Stimulated activated CD4-positive, alpha-beta T cell treated with anti-CD3 and anti-CD28 coated beads, Interleukin-15, amount 100 ng/mL, for 1 hour (primary cell): ENCODE data around the gene EPB41L3.
"Not testable (repeated sequence)": the region's sequence is repeated elsewhere in the genome, so short reads cannot be mapped to it uniquely, and the experiment has no call there.

ENCODE experiments used
- DNase-seq, 2 donors: peaks; one replicate each; pipeline ENCODE4 v3.0.0-alpha.2; 2020; ENCODE audit warnings: low read depth in 1 of 2, low spot score in 1 of 2

The EPB41L3 gene

GRCh38 chr18:5543773-5544389, at the start of gene EPB41L3:
Gene EPB41L3 (minus strand): TSS chr18:5543997. CDS start chr18:5489183, 54,814 bp downstream.
- no peak for DNase-seq

GRCh38 chr18:5588529-5588928, 44.7 kb upstream of the EPB41L3 start:
- DNase-seq: no peak

- DNase-seq: no peak
Measured at GRCh38 chr18:5585653-5586052, 41.9 kb upstream of the EPB41L3 start.

DNA sequence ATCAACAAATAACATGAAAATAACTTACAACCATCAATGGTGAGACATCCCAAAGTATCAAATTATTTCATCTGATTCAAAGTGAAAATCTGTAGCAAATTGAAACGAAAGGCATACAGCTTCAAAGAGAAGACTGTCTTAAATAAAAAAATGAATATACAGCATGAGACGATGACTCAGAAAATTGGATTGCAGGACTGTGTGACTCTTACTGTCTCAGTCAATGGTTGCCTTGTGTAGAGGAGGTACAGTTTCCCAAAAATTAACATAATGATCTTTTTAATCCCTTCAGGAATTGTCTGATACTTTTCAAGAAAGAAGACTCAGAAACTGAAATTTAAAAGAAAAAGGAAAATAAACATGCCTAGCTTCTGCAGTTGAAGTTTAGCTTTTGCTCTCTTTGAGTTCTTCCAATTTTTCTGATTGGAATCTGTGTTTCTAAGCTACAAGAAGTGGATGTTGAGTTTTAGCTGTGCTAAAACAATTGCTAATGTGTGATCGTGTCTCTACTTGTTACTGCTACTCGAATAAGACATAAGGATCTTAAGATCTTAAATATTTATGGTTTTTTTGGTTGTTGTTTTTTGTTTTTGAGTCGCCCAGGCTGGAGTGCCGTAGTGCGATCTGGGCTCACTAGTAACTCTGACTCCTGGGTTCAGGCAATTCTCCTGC, 41.1 kb upstream of the EPB41L3 start:
- no peak for DNase-seq

GRCh38 chr18:5582849-5583681, 39.3 kb upstream of the EPB41L3 start:
- no peak for DNase-seq

GRCh38 chr18:5582076-5582475, 38.3 kb upstream of the EPB41L3 start:
- no peak for DNase-seq

DNA sequence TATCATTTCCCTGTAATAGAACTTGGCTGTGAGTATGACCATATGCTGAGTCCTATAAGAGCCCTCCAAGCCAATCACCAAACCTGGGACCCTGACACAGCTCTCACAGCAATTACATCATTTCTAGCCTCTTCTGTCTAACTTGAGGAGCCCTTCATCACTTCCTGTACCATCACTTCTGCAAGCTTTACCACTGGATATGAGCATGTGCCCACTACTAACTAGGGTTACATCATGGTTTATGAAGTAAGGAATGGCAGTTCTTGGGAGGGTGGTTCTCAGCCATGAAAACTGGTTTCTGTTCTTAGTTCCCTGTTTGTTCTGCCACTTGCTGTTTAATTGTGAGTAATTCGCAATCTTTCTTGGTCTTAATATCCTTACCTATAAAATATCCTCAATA, 31.0 kb upstream of the EPB41L3 start:
- DNase-seq: no peak

GRCh38 chr18:5571666-5572065, 27.9 kb upstream of the EPB41L3 start:
- DNase-seq: no peak

- not testable (repeated sequence) for DNase-seq
Measured at GRCh38 chr18:5570613-5571012, 26.8 kb upstream of the EPB41L3 start.

DNA sequence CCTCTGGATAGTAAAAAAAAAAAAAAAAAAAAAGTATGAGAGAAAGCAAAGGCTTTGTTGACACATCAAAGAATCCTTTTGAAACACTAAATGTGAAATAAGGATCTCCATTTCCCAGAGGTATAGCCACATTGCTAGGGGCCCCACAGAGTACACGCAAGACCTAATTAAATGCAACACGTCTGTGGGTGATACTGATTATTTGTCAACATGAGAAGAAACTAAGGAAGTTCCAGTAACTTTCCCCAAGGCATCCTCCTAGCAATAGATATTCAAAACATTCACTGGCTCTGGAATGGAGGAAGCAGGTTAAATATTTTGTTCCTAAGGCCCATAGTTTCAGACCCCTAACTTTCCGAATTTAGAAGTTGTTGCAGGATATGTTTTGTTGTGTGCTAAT, 24.6 kb upstream of the EPB41L3 start:
- no peak for DNase-seq

DNA sequence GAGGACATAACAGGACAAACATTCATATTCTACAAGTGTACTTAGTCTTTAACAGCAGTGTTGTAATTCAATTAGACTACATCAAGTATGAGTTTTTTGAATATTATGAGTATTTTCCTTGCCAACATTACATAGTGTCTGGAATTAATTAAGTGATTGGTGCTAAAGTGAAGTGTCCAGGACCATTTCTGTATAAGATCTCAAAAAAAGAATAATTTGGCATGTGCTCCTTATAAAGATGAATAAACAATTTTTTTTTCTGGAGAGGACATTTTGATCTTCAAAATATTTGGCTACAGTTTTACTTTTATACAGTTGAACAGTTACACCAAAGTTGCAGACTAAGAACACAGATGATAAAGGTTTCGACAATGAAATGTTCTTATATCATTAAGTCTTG, 15.1 kb upstream of the EPB41L3 start:
- no peak for DNase-seq

DNA sequence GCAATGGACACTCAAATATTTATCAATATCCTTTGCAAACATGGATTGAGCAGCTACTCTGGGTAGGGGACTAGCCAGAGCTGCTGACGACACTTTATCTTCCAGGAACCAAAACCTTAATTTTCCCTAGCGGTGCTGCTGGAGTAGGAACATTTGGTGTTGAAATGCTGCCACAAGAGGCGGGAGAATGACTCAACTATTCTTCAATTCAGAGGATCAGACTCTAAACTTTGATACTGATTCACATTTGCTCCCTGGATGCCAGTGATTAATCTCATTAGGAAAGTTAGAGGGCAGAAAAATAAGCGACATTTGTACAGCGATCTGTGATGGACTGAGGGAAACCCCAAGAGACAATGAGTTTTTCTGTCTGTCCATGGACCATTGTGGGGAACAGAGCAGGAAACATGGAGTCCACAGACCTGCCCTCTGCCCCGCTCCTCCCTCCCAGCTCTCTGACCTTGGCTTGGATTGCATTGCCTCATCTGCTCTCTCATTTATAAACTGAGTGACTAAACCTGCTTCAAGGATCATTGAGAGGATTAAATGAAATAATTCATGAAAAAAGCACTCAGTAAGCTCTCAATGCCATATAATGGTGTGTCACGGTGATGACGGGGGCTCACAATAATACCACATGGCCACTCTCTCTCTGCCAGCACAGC, 12.6 kb upstream of the EPB41L3 start:
- DNase-seq: no peak

DNA sequence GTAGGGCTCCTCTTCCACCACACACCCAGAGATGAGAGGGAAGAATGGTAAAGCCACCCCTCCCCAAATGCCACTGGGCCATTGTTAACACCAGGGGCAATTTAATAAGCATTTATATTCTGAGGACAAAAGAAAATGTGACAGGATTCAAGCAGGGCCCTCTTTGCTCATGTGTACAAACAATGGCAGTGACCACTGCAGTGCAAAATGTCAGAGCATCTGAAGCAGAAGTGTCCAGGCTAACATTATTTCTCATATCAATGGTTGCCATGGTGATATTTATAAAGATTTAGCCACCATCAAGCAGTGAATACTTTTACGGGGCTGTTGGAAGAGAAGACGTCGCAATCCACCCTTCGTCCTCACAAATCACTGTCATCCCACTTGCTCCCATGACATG, 10.8 kb upstream of the EPB41L3 start:
- no peak for DNase-seq

DNA sequence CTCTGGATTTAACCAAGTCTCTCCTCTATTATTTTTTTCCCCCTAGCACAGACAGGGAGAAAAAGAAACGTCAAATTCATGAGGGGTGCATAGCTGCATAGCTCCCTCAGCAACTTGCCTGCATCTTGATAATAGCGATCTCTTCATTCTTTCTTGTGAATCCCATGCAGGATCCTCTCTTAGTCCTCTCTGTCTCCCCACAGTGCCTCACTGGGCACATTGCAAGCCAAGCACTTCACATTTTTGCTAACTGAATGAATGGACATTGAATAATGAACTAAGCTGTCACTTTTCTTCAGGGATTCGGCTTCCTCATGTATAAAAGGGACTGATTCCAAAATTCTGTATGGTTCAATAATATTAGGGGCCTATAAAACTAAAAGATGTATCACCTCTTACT, 2.9 kb upstream of the EPB41L3 start:
- no peak for DNase-seq

GRCh38 chr18:5543036-5543680, 639 bp downstream of the EPB41L3 start:
- DNase-seq: no peak

DNA sequence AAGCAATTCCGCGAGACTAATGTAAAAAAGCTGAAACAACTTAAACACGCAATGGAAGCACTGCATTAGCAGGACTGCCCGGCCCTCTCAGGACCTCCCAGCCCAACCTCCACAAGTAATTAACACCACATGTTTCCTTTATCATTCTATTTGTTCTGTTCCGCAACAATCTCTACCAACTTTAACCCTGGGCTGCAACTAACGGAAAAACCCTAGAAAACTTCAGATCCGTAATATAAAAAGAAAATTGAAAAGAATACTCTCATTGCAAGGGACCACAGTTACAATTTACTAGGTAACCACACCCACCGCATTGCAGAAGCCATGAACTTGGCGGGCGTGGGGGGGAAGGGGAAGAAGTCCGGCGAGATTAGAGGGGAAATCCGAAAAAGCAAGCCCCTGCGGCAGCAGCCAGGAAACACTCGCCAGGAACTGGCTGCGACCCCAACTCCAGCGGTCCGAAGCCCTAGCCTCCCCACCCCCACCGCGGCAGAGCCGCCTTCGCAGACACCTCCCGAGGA, 1.2 kb downstream of the EPB41L3 start:
- DNase-seq: no peak

GRCh38 chr18:5541644-5542043, 2.2 kb downstream of the EPB41L3 start:
- no peak for DNase-seq

DNA sequence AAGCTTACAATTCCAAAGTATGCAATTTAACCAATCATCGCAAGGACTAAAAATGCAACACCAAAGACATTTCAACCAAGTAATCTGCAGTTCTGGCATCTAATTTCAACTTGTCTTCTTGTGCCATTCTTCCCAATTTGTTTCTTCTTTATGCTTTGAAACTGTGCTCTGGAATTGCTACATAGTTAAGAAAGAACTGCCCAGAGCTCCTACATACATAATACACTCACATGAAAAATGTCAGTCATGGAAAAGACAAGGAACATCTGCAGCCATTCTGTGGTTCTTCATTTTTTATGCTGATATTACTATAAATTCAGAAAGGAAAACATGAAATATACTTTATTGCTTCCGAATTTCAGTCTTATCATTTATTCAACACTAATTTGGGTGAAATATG, 4.4 kb downstream of the EPB41L3 start:
- no peak for DNase-seq

GRCh38 chr18:5538544-5538943, 5.3 kb downstream of the EPB41L3 start:
- DNase-seq: no peak

DNA sequence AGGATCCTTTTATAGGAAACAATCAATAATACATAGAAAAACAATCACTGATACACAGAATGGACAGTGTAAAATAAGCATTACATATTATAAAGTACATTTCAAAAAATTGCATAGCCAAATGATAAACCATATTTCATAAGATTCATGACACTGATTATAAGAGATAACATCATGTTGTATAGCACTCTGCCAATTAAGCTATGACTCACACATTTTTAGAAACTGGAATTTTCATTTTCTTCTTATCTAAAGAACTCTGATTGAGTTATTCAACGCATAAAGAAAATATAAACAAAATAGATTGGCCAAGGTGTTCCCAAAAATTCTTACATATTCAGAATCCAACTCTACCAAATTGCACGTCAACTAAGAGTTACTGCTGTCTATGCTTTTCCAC, 5.9 kb downstream of the EPB41L3 start:
- DNase-seq: no peak

DNA sequence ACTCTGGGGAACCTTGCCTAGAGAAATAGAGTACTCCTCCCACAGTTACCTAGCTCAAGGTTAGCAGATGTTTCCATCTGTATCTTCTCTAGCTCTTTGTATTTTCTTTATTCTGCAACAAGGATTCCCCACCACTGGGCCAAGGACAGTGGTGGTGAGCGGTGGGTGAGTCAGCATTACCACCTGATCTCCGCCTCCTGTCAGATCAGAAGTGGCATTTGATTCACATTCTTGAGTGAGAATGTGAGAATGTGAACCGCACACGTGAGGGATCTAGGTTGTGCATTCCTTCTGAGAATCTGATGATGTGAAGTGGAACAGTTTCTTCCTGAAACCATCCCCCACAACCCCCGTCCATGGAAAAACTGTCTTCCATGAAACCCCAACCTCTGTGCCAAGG, 9.0 kb downstream of the EPB41L3 start:
- DNase-seq: no peak
